Measurements from ENCODE around the gene CNGA4. TPM values are rescaled to one million over a fixed set of nuclear protein-coding genes. Genes with fewer than 3 reads are reported as not detected.

CNGA4 gene
- total RNA-seq, 4 donors from 2014 or later = 0.14 TPM; not detected in 3

DNA sequence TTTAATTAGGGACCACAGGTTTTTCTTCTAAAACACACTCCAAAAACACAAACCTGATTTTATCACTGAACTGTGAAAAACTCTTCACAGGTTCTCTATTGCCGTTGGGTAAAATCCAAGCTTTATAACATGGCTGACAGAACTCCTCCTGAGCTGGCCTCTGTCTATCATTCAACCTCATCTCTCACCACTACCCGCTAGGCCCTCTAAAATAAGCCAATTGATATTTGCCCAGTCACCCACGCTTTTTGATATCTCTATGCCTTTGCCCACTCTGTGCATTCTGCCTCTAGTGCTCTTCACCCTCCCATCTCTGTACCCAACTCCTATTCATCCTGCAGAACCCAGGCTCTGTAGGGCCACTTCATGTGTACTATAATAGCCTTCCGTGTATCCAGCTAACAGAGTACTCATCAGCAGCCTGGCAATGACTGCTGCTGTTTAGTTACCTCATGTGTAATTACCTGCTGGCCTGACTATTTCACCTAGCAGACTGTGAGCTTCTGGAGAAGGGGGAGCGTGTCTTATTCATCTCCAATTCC is 1.1 kb upstream of the CNGA4 start:
- 64 to 97% methylated on average over 2 to 5 of the region's 5 CpGs for WGBS, 2 donors (ENCODE audit: low coverage in 1 of 2)
- no peak overlapping the region for H3K27ac ChIP-seq
- in situ Hi-C loops (cut with MboI; ENCODE audit: low pct_ligation_motif_present in 1 of 4, low pct_unique_long_range_greater_than_20kb in 1 of 4, low sequenced_read_pairs in 3 of 4) (loop anchor here in 1 of 4 donors (10.0 kb wide), 1 partner anchor 247 kb away; the partner anchor contains the start of genes ARFIP2 and TIMM10B), intact Hi-C loops (cut with DNase I; ENCODE audit: low total_unique reads) (no loop called here)
- no peak overlapping the region for H3K4me3 ChIP-seq
- no peaks in the 10 kb centered on the region for H3K9me3 ChIP-seq
- no peaks in the 10 kb centered on the region for H3K27me3 ChIP-seq
- H3K36me3 ChIP-seq = no peaks in the 10 kb centered on the region
- no peak for DNase-seq
- H3K4me1 ChIP-seq = peaks cover 4 to 15% (median 12%) of the 10 kb centered on the region in 4 donors
- TF ChIP-seq, protein P1, sequence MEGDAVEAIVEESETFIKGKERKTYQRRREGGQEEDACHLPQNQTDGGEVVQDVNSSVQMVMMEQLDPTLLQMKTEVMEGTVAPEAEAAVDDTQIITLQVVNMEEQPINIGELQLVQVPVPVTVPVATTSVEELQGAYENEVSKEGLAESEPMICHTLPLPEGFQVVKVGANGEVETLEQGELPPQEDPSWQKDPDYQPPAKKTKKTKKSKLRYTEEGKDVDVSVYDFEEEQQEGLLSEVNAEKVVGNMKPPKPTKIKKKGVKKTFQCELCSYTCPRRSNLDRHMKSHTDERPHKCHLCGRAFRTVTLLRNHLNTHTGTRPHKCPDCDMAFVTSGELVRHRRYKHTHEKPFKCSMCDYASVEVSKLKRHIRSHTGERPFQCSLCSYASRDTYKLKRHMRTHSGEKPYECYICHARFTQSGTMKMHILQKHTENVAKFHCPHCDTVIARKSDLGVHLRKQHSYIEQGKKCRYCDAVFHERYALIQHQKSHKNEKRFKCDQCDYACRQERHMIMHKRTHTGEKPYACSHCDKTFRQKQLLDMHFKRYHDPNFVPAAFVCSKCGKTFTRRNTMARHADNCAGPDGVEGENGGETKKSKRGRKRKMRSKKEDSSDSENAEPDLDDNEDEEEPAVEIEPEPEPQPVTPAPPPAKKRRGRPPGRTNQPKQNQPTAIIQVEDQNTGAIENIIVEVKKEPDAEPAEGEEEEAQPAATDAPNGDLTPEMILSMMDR (IDR thresholded peaks at IDR 0.05) = no peak
- TF ChIP-seq POLR2AphosphoS5 (IDR thresholded peaks at IDR 0.05) (no peak), EP300 (IDR thresholded peaks at IDR 0.05; ENCODE audit: low read depth) (no peak), POLR2A (IDR thresholded peaks at IDR 0.05) (no peak)

DNA sequence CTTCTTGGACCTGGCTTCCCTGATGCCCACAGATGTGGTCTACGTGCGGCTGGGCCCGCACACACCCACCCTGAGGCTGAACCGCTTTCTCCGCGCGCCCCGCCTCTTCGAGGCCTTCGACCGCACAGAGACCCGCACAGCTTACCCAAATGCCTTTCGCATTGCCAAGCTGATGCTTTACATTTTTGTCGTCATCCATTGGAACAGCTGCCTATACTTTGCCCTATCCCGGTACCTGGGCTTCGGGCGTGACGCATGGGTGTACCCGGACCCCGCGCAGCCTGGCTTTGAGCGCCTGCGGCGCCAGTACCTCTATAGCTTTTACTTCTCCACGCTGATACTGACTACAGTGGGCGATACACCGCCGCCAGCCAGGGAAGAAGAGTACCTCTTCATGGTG is 1.2 kb downstream of the CNGA4 start:
- intact Hi-C loops (cut with DNase I; ENCODE audit: low total_unique reads) (no loop called here), in situ Hi-C loops (cut with MboI; ENCODE audit: low pct_ligation_motif_present in 1 of 4, low pct_unique_long_range_greater_than_20kb in 1 of 4, low sequenced_read_pairs in 3 of 4) (no loop called here)
- no peak for TF ChIP-seq POLR2A (IDR thresholded peaks at IDR 0.05)
- TF ChIP-seq POLR2AphosphoS5 (IDR thresholded peaks at IDR 0.05) = no peak
- TF ChIP-seq, protein P1 (IDR thresholded peaks at IDR 0.05) = no peak
- no peak for TF ChIP-seq EP300 (IDR thresholded peaks at IDR 0.05; ENCODE audit: low read depth)
- H3K4me1 ChIP-seq = no peaks in the 10 kb centered on the region
- H3K4me3 ChIP-seq = no peak overlapping the region
- no peaks in the 10 kb centered on the region for H3K27me3 ChIP-seq
- no peaks in the 10 kb centered on the region for H3K36me3 ChIP-seq
- no peaks in the 10 kb centered on the region for H3K9me3 ChIP-seq
- no peak for DNase-seq
- H3K27ac ChIP-seq = no peak overlapping the region
- 98% methylated on average over 8 to 28 of the region's 28 CpGs for whole genome bisulfite sequencing, 2 donors (ENCODE audit: low coverage in 1 of 2)

DNA sequence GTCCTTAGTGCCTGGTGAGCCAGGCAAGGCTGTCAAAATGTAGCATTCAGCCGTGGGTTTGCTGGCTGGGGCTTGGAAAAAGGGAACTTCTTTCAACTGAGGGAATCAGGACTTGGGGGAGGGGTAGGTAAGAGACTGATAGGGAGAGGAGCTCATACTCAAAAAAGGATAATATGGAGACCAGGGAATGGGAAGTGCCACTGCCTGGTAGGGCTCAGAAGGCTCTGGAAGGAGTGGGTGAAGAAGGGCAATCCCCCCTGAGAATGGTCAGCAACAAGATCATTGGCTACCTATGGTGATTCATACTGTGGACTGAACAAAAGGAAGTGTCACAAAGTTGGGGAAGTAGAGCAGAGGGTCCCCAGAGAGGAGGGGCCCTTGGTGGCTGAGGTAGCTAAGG is 1.9 kb downstream of the CNGA4 start:
- H3K4me1 ChIP-seq = no peaks in the 10 kb centered on the region
- intact Hi-C loops (cut with DNase I; ENCODE audit: low total_unique reads) (no loop called here), in situ Hi-C loops (cut with MboI; ENCODE audit: low pct_ligation_motif_present in 1 of 4, low pct_unique_long_range_greater_than_20kb in 1 of 4, low sequenced_read_pairs in 3 of 4) (no loop called here)
- no peak for DNase-seq
- H3K27ac ChIP-seq = no peak overlapping the region
- H3K27me3 ChIP-seq = no peaks in the 10 kb centered on the region
- no peaks in the 10 kb centered on the region for H3K9me3 ChIP-seq
- H3K4me3 ChIP-seq = no peak overlapping the region
- WGBS, 2 donors (ENCODE audit: low coverage in 1 of 2) = 52 to 78% methylated on average over 1 of the region's 1 CpG
- H3K36me3 ChIP-seq = no peaks in the 10 kb centered on the region
- no peak for TF ChIP-seq EP300 (IDR thresholded peaks at IDR 0.05; ENCODE audit: low read depth)
- TF ChIP-seq, protein P1 (IDR thresholded peaks at IDR 0.05) = no peak
- no peak for TF ChIP-seq POLR2A (IDR thresholded peaks at IDR 0.05)
- no peak for TF ChIP-seq POLR2AphosphoS5 (IDR thresholded peaks at IDR 0.05)

DNA sequence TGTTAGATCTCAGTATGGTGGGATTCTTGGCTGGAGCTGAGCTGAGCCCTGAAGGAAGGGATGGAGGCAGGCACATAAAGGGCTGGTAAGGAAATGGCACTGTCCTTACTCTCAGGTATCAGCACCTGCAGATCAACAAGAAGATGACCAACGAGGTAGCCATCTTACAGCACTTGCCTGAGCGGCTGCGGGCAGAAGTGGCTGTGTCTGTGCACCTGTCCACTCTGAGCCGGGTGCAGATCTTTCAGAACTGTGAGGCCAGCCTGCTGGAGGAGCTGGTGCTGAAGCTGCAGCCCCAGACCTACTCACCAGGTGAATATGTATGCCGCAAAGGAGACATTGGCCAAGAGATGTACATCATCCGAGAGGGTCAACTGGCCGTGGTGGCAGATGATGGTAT is 2.4 kb downstream of the CNGA4 start:
- H3K36me3 ChIP-seq = no peaks in the 10 kb centered on the region
- no peak overlapping the region for H3K27ac ChIP-seq
- no peaks in the 10 kb centered on the region for H3K4me1 ChIP-seq
- H3K27me3 ChIP-seq = no peaks in the 10 kb centered on the region
- DNase-seq = no peak
- in situ Hi-C loops (cut with MboI; ENCODE audit: low pct_ligation_motif_present in 1 of 4, low pct_unique_long_range_greater_than_20kb in 1 of 4, low sequenced_read_pairs in 3 of 4) (no loop called here), intact Hi-C loops (cut with DNase I; ENCODE audit: low total_unique reads) (no loop called here)
- WGBS, 2 donors (ENCODE audit: low coverage in 1 of 2) = 89 to 90% methylated on average over 3 to 7 of the region's 7 CpGs
- TF ChIP-seq POLR2A (IDR thresholded peaks at IDR 0.05) = no peak
- no peak for TF ChIP-seq POLR2AphosphoS5 (IDR thresholded peaks at IDR 0.05)
- no peak for TF ChIP-seq EP300 (IDR thresholded peaks at IDR 0.05; ENCODE audit: low read depth)
- TF ChIP-seq, protein P1 (IDR thresholded peaks at IDR 0.05) = no peak
- H3K9me3 ChIP-seq = no peaks in the 10 kb centered on the region
- H3K4me3 ChIP-seq = no peak overlapping the region

Measured in transverse colon (tissue), 4 donors.